ACC112 (cell line): ENCODE results near the gene ENHO.

Source experiments
- H2AFZ ChIP-seq: fragments of 200-600 bp; sonication (generic); one replicate; pipeline ENCODE4 v1.6.0; 2017; ENCODE audit warnings: antibody characterized with exemption, low read length; ENCODE audit not compliant: unreplicated experiment
- H3K27ac ChIP-seq: fragments of 200-600 bp; sonication (generic); 2 replicates; pipeline ENCODE4 v1.5.1; 2014; ENCODE audit warnings: low read depth, mild to moderate bottlenecking, antibody characterized with exemption, low read length, moderate library complexity
- H3K27me3 ChIP-seq: fragments of 200-600 bp; sonication (generic); 2 replicates; pipeline ENCODE4 v1.6.1; 2014; ENCODE audit warnings: mild to moderate bottlenecking, antibody characterized with exemption, low read length, moderate library complexity, mixed read lengths; ENCODE audit not compliant: insufficient read depth
- H3K36me3 ChIP-seq: fragments of 200-600 bp; sonication (generic); 2 replicates; pipeline ENCODE4 v1.6.1; 2016; ENCODE audit warnings: mild to moderate bottlenecking, antibody characterized with exemption, low read length, moderate library complexity, mixed read lengths; ENCODE audit not compliant: insufficient read depth
- H3K4me1 ChIP-seq: fragments of 200-600 bp; sonication (generic); one replicate; pipeline ENCODE4 v1.6.1; 2016; ENCODE audit warnings: low read length, mixed read lengths; ENCODE audit not compliant: insufficient read depth, unreplicated experiment, control insufficient read depth
- H3K4me3 ChIP-seq: fragments of 200-600 bp; sonication (generic); 2 replicates; pipeline ENCODE4 v1.5.1; 2014; ENCODE audit warnings: mild to moderate bottlenecking, low read depth, low read length
- H3K79me2 ChIP-seq: fragments of 200-600 bp; sonication (generic); one replicate; pipeline ENCODE4 v1.6.0; 2016; ENCODE audit warnings: low read length; ENCODE audit not compliant: control insufficient read depth, unreplicated experiment, insufficient read depth

Gene ENHO

GRCh38 chr9:34555500-34555899 lies 32.7 kb upstream of the ENHO start:
- Histone ChIP-seq H3K36me3 (no peaks in the 10 kb centered on the region), H3K4me1 (peaks cover 15% of the 10 kb centered on the region), H3K27me3 (no peaks in the 10 kb centered on the region; the same call in 1 of the 2 replicates), H2AFZ (no peak overlapping the region), H3K4me3 (no peak overlapping the region), H3K27ac (no peak overlapping the region), H3K79me2 (no peaks in the 10 kb centered on the region)

- Histone ChIP-seq H3K27me3 (no peaks in the 10 kb centered on the region; the same call in 1 of the 2 replicates), H3K36me3 (no peaks in the 10 kb centered on the region), H3K4me1 (peaks cover 10% of the 10 kb centered on the region), H3K79me2 (no peaks in the 10 kb centered on the region), H3K4me3 (no peak overlapping the region), H2AFZ (no peak overlapping the region), H3K27ac (no peak overlapping the region)
These were observed 32.2 kb upstream of the ENHO start for GRCh38 chr9:34555002-34555348.

GRCh38 chr9:34554211-34555001 lies 31.6 kb upstream of the ENHO start:
- Histone ChIP-seq H2AFZ (no peak overlapping the region), H3K36me3 (no peaks in the 10 kb centered on the region), H3K4me3 (no peak overlapping the region), H3K79me2 (no peaks in the 10 kb centered on the region), H3K27ac (no peak overlapping the region), H3K27me3 (no peaks in the 10 kb centered on the region; the same call in 1 of the 2 replicates), H3K4me1 (peaks cover 4% of the 10 kb centered on the region)

- H3K27ac ChIP-seq: no peak overlapping the region
- no peaks in the 10 kb centered on the region for H3K79me2 ChIP-seq
- no peaks in the 10 kb centered on the region for H3K4me1 ChIP-seq
- H3K36me3 ChIP-seq: no peaks in the 10 kb centered on the region
- H2AFZ ChIP-seq: no peak overlapping the region
- no peak overlapping the region for H3K4me3 ChIP-seq
- no peaks in the 10 kb centered on the region; the same call in 1 of the 2 replicates for H3K27me3 ChIP-seq
These were observed 30.8 kb upstream of the ENHO start for GRCh38 chr9:34553511-34554021.

GRCh38 chr9:34552986-34553385 lies 30.2 kb upstream of the ENHO start:
- no peak overlapping the region for H2AFZ ChIP-seq
- no peak overlapping the region for H3K4me3 ChIP-seq
- no peak overlapping the region for H3K27ac ChIP-seq
- H3K27me3 ChIP-seq: no peaks in the 10 kb centered on the region; the same call in 1 of the 2 replicates
- no peaks in the 10 kb centered on the region for H3K36me3 ChIP-seq
- no peaks in the 10 kb centered on the region for H3K79me2 ChIP-seq
- H3K4me1 ChIP-seq: no peaks in the 10 kb centered on the region

- Histone ChIP-seq H2AFZ (no peak overlapping the region), H3K27ac (no peak overlapping the region), H3K27me3 (no peaks in the 10 kb centered on the region; the same call in 1 of the 2 replicates), H3K79me2 (no peaks in the 10 kb centered on the region), H3K4me1 (no peaks in the 10 kb centered on the region), H3K36me3 (no peaks in the 10 kb centered on the region), H3K4me3 (no peak overlapping the region)
These were observed 29.8 kb upstream of the ENHO start for GRCh38 chr9:34552606-34552981.

GRCh38 chr9:34551751-34552605 lies 29.2 kb upstream of the ENHO start:
- H3K27me3 ChIP-seq: no peaks in the 10 kb centered on the region; the same call in 1 of the 2 replicates

GRCh38 chr9:34550681-34551270 lies 28.0 kb upstream of the ENHO start:
- H3K4me3 ChIP-seq: no peak overlapping the region
- H3K36me3 ChIP-seq: no peaks in the 10 kb centered on the region
- H2AFZ ChIP-seq: no peak overlapping the region
- H3K79me2 ChIP-seq: no peaks in the 10 kb centered on the region
- H3K4me1 ChIP-seq: no peaks in the 10 kb centered on the region
- no peak overlapping the region for H3K27ac ChIP-seq
- no peaks in the 10 kb centered on the region; the same call in 1 of the 2 replicates for H3K27me3 ChIP-seq

More at GRCh38 chr9:34551751-34552605, 29.2 kb upstream of the ENHO start:
- Histone ChIP-seq H3K4me3 (no peak overlapping the region), H2AFZ (no peak overlapping the region), H3K4me1 (no peaks in the 10 kb centered on the region), H3K27ac (no peak overlapping the region), H3K36me3 (no peaks in the 10 kb centered on the region), H3K79me2 (no peaks in the 10 kb centered on the region)

GRCh38 chr9:34550016-34550680 lies 27.4 kb upstream of the ENHO start:
- no peaks in the 10 kb centered on the region for H3K4me1 ChIP-seq
- H3K27ac ChIP-seq: no peak overlapping the region
- no peak overlapping the region for H3K4me3 ChIP-seq
- H2AFZ ChIP-seq: no peak overlapping the region
- H3K27me3 ChIP-seq: peaks cover 5% of the 10 kb centered on the region
- H3K36me3 ChIP-seq: no peaks in the 10 kb centered on the region
- no peaks in the 10 kb centered on the region for H3K79me2 ChIP-seq

- Histone ChIP-seq H3K27ac (no peak overlapping the region), H3K4me1 (no peaks in the 10 kb centered on the region), H3K27me3 (peaks cover 10% of the 10 kb centered on the region), H3K36me3 (no peaks in the 10 kb centered on the region), H3K4me3 (no peak overlapping the region), H3K79me2 (no peaks in the 10 kb centered on the region), H2AFZ (no peak overlapping the region)
These were observed 26.6 kb upstream of the ENHO start for GRCh38 chr9:34549407-34549732.
